HG03159 (cell line): Measurements from ENCODE around the gene CD300LF.

Source experiments
- ATAC-seq: cut with Tn5 transposase; IDR thresholded peaks from one replicate; pipeline ENCODE4 v1.9.1; 2021; ENCODE audit warnings: mild to moderate bottlenecking, moderate library complexity; ENCODE audit not compliant: unreplicated experiment

The CD300LF gene

DNA sequence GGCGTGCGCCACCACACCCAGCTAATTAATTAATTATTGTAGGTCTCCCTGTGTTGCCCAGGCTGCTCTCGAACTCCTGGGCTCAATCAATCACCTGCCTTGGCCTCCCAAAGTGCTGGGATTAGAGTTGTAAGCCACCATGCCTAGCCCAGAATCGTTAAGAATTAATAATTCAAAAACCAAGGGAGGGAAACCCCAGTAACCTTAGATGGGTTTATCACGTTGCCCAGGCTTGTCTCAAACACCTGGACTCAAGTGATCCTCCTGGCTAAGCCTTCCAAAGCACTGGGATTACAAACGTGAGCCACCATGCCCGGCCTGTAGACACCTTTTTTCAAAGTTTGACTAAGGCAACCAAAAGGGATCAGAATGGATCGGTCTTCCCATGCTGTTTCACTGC, 21.6 kb downstream of the CD300LF start:
- no peak for ATAC-seq

GRCh38 chr17:74690409-74690825, 22.3 kb downstream of the CD300LF start:
- ATAC-seq, result no peak

- ATAC-seq, result no peak
Measured at GRCh38 chr17:74687886-74688285, 24.8 kb downstream of the CD300LF start.

DNA sequence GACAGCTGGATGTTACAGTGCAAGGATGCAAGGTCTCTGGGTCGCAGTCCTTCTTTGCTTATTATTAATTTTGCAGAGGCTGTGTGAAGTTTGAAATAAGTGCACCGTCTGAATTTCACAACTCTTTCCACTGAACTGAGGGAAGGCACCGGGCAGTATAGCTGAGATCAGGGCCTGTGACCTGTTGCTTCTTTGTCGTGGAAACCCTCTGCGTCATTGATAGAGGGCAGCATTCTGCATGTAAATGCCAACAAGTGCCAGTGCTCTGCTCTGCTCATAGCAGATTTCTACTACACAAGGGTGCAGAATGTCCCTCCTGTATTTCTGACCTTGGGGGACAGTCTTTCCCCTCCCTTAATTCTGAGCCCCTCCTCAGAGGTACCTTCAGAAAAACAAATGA, 26.0 kb downstream of the CD300LF start:
- no peak for ATAC-seq

DNA sequence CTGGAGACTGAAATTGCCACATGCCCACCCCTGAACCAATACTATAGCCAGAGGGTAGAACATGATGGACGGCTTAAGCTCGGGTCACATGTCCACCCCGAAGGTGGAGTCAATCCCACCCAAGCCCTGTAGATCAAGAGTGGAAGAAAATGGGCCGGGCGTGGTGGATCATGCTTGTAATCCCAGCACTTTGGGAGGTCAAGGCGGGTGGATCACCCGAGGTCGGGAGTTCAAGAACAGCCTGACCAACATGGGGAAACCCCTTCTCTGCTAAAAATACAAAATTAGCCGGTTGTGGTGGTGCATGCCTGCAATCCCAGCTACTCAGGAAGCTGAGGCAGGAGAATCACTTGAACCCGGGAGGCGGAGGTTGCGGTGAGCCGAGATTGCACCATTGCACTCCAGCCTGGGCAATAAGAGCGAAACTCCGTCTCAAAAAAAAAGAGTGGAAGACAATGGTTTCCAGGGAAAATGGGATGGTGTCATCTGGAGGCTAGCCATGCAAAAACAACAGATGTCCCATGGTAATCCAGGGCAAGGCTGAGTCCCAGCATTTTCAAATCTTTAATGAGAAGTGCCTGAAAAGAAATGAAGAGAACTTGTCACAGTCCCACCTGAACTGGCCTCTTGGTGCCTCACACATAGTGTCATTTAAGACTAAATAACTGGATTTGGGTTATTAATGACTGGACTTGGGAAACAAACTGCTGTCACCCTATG, 30.1 kb downstream of the CD300LF start:
- ATAC-seq, result no peak

DNA sequence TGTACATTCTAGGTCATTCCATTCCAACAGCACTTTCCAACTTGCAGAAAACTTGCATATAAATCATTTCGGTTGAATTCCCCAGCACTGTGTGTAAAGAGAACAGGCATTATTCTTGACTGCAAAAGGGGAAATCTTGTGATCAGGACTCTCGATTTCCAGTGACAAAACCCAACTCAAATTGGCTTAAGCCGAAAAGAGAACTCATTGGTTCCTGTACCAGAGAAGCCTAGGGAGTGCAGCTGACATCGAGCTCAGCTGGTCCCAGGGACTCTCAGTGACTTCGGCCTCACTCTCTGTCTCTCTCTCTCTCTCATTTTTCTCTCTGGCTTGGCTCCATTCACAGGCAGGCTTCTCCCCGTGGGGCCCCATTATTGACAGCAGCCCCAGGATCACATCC, 30.7 kb downstream of the CD300LF start:
- ATAC-seq, result no peak

GRCh38 chr17:74680941-74681340, 31.8 kb downstream of the CD300LF start:
- ATAC-seq, result no peak

DNA sequence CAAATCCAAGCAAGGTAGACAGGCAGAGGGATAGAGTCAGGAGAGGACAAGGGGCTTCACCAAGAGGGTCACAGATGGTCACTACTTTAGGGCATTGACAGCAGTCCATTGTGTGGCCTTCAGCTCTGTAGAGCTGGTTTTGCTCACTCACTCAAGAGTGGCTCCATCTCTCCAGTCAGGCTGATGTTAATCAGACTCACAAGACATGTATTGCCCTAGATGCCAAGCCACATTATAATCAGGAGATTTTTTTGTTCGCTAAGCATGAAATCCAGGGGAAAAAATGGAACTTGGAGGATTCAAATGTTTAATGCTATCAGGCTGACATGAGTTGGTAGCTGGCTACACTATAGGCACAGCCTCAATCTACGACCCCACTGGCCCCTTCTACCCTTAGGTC, 32.5 kb downstream of the CD300LF start:
- no peak for ATAC-seq

DNA sequence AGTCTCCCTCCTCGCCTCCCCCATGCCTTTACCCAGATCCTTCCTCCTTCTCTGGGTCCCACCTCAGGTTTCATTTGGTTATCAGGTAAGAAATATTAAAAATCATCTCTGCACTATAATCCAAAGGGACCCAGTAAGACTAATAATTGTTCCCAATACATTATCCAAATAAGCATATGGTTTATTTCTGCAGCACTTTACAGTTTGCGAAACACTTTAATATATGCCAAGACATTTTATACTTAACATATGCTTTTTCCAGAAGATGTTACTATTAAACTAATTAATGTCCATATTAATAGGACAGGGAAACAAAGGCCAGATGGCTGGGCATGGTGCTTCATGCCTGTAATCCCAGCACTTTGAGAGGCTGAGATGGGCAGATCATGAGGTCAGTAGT, 33.3 kb downstream of the CD300LF start:
- no peak for ATAC-seq

DNA sequence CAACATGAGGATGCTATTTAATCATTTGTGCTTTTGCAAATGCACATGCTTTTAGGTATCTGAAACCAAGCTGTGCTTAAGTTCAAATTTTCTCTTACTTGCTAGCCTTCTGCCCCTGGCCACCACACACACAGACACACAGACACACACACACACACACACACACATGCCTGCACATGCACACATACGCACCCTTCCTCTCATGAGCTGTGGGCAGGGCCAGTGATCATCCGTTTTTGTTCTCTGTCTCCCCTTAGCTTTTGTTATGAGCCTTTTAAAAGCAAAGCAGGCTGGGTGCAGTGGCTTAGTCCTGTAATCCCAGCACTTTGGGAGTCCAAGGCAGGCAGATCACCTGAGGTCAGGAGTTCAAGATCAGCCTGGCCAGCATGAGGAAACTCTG, 34.2 kb downstream of the CD300LF start:
- no peak for ATAC-seq

DNA sequence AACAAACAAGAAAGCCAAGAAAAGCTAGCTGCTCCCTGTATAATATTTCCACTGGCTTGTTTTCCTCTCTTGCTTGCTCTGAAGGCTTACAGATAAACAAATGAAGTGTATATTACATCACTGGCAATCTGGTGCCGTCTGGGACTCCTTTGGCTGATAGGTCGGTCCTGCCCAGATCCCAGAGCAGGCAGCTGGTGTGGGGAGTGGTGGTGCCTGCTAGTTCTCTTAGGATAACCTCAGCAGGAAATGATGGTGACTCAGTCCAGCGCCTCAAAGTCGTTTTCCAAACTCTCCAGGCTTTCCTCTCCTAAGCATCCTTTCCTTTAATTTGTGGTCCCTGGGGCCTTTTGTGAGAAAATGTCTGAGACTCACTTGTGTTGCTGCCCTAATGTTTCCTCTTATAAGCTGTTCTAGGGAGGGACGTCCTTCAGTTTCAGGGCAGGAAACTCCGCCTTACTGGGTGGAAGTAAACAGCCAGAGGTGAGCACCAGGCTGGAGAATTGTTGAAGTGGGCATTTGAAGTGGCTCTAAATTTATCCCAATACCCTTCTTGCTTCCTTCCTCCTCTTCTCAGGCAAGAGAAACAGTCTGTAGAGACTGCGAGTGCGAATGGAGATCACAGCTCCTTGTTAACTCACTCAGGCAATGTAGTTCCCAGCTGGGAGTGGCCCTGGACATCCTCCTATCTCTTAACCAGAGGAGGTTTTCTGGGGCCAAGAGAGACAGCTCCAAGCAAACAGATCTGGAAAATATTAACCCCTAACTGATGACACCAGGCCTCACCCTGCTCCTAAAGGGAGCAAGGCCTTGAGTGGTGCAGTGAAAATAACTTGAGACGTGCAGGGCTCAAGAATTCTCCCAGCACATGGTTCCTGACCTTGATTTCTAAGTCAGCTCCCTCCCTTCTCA, 34.9 kb downstream of the CD300LF start:
- ATAC-seq, result no peak

GRCh38 chr17:74671031-74671771, 41.5 kb downstream of the CD300LF start:
- no peak for ATAC-seq

DNA sequence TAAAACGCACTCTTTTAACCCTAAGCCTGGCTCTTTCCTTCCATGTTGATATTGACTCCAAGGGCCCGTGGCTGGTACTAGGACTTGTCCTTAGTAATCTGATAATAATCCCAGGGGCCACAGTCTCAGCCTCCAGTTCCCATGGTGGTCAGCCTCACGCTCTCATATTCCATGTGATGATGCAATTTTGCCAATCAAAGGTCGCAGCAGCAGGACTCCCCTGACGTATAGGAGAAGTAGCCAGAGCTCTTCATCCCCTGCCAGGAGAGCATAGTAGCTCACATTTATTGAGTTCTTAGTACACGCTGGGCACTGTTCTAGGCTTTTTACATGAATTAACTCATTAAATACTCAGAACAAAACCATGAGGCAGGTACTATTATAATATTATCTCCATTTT, 42.4 kb downstream of the CD300LF start:
- no peak for ATAC-seq

GRCh38 chr17:74663561-74663960, 49.2 kb downstream of the CD300LF start:
- ATAC-seq, result no peak

DNA sequence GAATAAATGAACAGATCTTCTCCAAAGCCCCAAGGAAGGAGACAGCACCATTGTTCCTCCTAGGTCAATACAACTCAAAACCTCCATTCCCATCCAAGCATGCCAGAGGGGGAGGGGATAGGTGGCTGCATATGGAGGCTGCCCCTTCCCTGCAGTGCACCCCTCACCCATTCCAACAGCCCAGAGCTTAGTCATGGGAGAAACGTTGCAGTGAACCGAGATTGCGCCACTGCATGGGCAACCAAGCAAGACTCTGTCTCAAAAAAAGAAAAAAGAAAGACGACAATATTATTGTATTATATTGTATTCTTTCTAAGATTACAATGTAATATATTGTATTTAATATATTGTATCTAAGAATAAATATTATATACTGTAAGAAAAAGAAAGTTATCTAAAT, 52.8 kb downstream of the CD300LF start:
- no peak for ATAC-seq

DNA sequence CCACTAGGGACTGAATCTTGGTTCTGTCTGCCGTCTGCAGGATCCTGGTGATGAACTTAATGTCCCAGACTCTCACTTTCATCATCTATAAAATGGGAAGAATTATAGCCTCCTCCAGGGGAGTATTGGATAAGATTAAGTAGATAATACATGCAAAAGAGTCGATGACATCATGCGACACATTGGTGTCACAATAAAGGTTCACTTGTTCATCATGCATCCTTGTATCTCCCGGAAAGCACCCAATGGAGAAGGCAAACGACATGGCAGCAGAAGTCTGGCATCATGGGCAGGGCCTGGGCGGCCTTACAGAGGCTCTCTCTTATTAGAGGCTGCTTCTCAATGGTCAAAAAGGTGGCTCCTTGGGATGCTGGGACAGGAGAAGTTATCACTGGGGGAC, 54.1 kb downstream of the CD300LF start:
- ATAC-seq, result no peak

- ATAC-seq, result no peak
Measured at GRCh38 chr17:74654742-74655141, 58.0 kb downstream of the CD300LF start.

GRCh38 chr17:74652020-74652419, 60.7 kb downstream of the CD300LF start:
- ATAC-seq, result no peak

DNA sequence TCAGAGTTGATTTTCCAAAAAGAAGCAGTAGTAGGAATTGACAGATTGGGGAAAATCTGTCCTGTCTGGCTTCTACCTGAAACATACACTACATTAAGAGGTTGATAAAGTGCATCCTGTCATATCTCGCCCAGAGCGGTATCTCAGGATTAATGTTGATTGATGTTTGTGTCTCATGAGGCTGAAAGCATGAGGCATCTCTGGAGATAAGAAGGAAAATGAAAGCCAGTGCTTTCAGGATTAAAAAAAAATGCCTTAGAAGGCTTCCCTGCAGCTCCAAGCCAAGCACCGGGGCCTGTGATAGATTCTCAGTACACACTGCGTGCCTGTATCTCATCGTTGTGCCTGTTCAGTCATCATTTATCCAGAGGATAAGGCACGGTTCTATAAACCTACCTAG, 62.8 kb downstream of the CD300LF start:
- ATAC-seq, result no peak

GRCh38 chr17:74647871-74648672, 64.7 kb downstream of the CD300LF start:
- ATAC-seq, result no peak

DNA sequence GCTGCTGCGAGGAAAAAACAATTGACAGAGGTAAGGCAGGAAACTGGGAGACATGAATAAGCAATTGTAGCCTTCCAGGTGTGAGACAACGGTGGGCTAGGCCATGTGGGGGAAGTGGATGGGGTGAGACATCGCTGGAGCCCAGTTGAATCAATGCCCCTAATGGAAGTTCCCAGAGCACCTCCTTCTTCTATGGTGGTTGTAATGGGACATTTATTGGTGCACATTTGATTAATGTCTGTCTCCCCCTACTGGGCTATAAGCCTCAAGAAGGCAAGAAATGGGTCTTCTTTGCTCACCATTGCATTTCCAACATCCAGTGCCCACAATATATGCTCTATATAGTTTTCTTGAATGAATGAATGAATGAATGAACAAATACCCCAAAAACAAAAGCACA, 66.5 kb downstream of the CD300LF start:
- ATAC-seq, result no peak
